HG02610 (cell line): ENCODE data around the gene CACTIN.
"Not testable (repeated sequence)": the region's sequence is repeated elsewhere in the genome, so short reads cannot be mapped to it uniquely, and the experiment has no call there.

Source experiments
- ATAC-seq: cut with Tn5 transposase; IDR thresholded peaks from one replicate; pipeline ENCODE4 v1.9.1; 2021; ENCODE audit warnings: mild to moderate bottlenecking, moderate library complexity; ENCODE audit not compliant: unreplicated experiment

CACTIN gene

GRCh38 chr19:3632739-3633558, 6.4 kb upstream of the CACTIN start:
- ATAC-seq, result no peak

- ATAC-seq, result no peak
Measured at GRCh38 chr19:3632098-3632497, 5.5 kb upstream of the CACTIN start.

GRCh38 chr19:3631053-3631861, 4.7 kb upstream of the CACTIN start:
- ATAC-seq, result no peak

- ATAC-seq, result not testable (repeated sequence)
Measured at GRCh38 chr19:3628766-3629165, 2.2 kb upstream of the CACTIN start.

GRCh38 chr19:3627351-3627723, 747 bp upstream of the CACTIN start:
- no peak for ATAC-seq

GRCh38 chr19:3625996-3626472, 556 bp downstream of the CACTIN start:
- peak; percentile 2 for ATAC-seq

GRCh38 chr19:3623716-3624115, 2.9 kb downstream of the CACTIN start:
- ATAC-seq, result no peak

- no peak for ATAC-seq
Measured at GRCh38 chr19:3622224-3622623, 4.4 kb downstream of the CACTIN start.

GRCh38 chr19:3621689-3622088, 4.9 kb downstream of the CACTIN start:
- no peak for ATAC-seq

- no peak for ATAC-seq
Measured at GRCh38 chr19:3620817-3621547, 5.6 kb downstream of the CACTIN start.

GRCh38 chr19:3620145-3620816, 6.3 kb downstream of the CACTIN start:
- ATAC-seq, result no peak

GRCh38 chr19:3619631-3620012, 7.0 kb downstream of the CACTIN start:
- ATAC-seq, result no peak

- no peak for ATAC-seq
Measured at GRCh38 chr19:3618811-3619630, 7.6 kb downstream of the CACTIN start.

GRCh38 chr19:3618144-3618810, 8.3 kb downstream of the CACTIN start:
- no peak for ATAC-seq

GRCh38 chr19:3617463-3617862, 9.1 kb downstream of the CACTIN start:
- ATAC-seq, result no peak

- no peak for ATAC-seq
Measured at GRCh38 chr19:3615524-3616135, 11.0 kb downstream of the CACTIN start.

GRCh38 chr19:3614858-3615505, 11.6 kb downstream of the CACTIN start:
- no peak for ATAC-seq

- no peak for ATAC-seq
Measured at GRCh38 chr19:3613818-3614661, 12.6 kb downstream of the CACTIN start.
